Trophoblast cell (in vitro differentiated cells and primary cell): ENCODE measurements around the gene CCT3.
A peak's percentile ranks its signal among the peaks of the same experiment; 100 is the strongest.
"Not testable (repeated sequence)": the region's sequence is repeated elsewhere in the genome, so short reads cannot be mapped to it uniquely, and the experiment has no call there.

Experiments
- DNase-seq, 2 donors: peaks; one replicate each; pipeline ENCODE4 v3.0.0-alpha.2; 2016
- H2AFZ ChIP-seq: 2 replicates; pipeline ENCODE4 v1.6.1; 2013; ENCODE audit warnings: low read length, moderate library complexity, mild to moderate bottlenecking; ENCODE audit not compliant: insufficient read depth, poor library complexity
- H2AK5ac ChIP-seq: 2 replicates; pipeline ENCODE4 v1.6.1; 2013; ENCODE audit warnings: mild to moderate bottlenecking, low read length
- H2BK120ac ChIP-seq: 2 replicates; pipeline ENCODE4 v1.6.1; 2013; ENCODE audit warnings: low read length, mild to moderate bottlenecking, moderate library complexity; ENCODE audit not compliant: insufficient read depth, poor library complexity
- H2BK12ac ChIP-seq: 2 replicates; pipeline ENCODE4 v1.6.1; 2013; ENCODE audit warnings: mild to moderate bottlenecking, low read length, moderate library complexity
- H2BK5ac ChIP-seq: 2 replicates; pipeline ENCODE4 v1.6.1; 2013; ENCODE audit warnings: low read length, low read depth, moderate library complexity, mild to moderate bottlenecking; ENCODE audit not compliant: poor library complexity
- H3K14ac ChIP-seq: 2 replicates; pipeline ENCODE4 v1.6.1; 2013; ENCODE audit warnings: mild to moderate bottlenecking, low read length
- H3K18ac ChIP-seq: 2 replicates; pipeline ENCODE4 v1.6.1; 2013; ENCODE audit warnings: mild to moderate bottlenecking, low read length
- H3K23ac ChIP-seq: 2 replicates; pipeline ENCODE4 v1.6.1; 2013; ENCODE audit warnings: low read length
- H3K27ac ChIP-seq: 2 replicates; pipeline ENCODE4 v1.5.1; 2013; ENCODE audit warnings: low read depth, mild to moderate bottlenecking, inconsistent platforms, low read length, moderate library complexity
- H3K27me3 ChIP-seq: 2 replicates; pipeline ENCODE4 v1.6.1; 2013; ENCODE audit warnings: inconsistent platforms, mild to moderate bottlenecking, low read length, moderate library complexity; ENCODE audit not compliant: insufficient read depth
- H3K36me3 ChIP-seq, 2 experiments: 1 replicate in 1 of 2; 2 replicates in 1 of 2; pipeline ENCODE4 v1.6.1; 2013; ENCODE audit warnings: low read length in 2 of 2, mild to moderate bottlenecking in 2 of 2, moderate library complexity in 1 of 2; ENCODE audit not compliant: insufficient read depth in 2 of 2, control insufficient read depth in 1 of 2
- H3K4ac ChIP-seq: 2 replicates; pipeline ENCODE4 v1.6.1; 2013; ENCODE audit warnings: low read depth, mild to moderate bottlenecking, low read length, moderate library complexity
- H3K4me1 ChIP-seq, 2 experiments: 1 replicate in 1 of 2; 2 replicates in 1 of 2; pipeline ENCODE4 v1.6.1; 2013; ENCODE audit warnings: low read length in 2 of 2, mild to moderate bottlenecking in 2 of 2, moderate library complexity in 1 of 2; ENCODE audit not compliant: insufficient read depth in 2 of 2, control insufficient read depth in 1 of 2
- H3K4me2 ChIP-seq: 2 replicates; pipeline ENCODE4 v1.6.1; 2013; ENCODE audit warnings: inconsistent platforms, mild to moderate bottlenecking, low read length, moderate library complexity
- H3K4me3 ChIP-seq: 2 replicates; pipeline ENCODE4 v1.5.1; 2013; ENCODE audit warnings: mild to moderate bottlenecking, low read depth, low read length, inconsistent platforms
- H3K79me1 ChIP-seq: one replicate; pipeline ENCODE4 v1.6.1; 2013; ENCODE audit warnings: low read length
- H3K79me2 ChIP-seq: 2 replicates; pipeline ENCODE4 v1.6.1; 2013; ENCODE audit warnings: low read length, mild to moderate bottlenecking; ENCODE audit not compliant: control insufficient read depth, insufficient read depth, poor library complexity
- H3K9ac ChIP-seq: 2 replicates; pipeline ENCODE4 v1.6.1; 2013; ENCODE audit warnings: mild to moderate bottlenecking, low read length
- H3K9me3 ChIP-seq: 2 replicates; pipeline ENCODE4 v1.6.1; 2013; ENCODE audit warnings: low read depth, mild to moderate bottlenecking, control low read depth, inconsistent platforms, low read length; ENCODE audit not compliant: insufficient read depth
- H4K12ac ChIP-seq: 2 replicates; pipeline ENCODE4 v1.6.1; 2013; ENCODE audit warnings: low read depth, mild to moderate bottlenecking, low read length, moderate library complexity
- H4K8ac ChIP-seq: 2 replicates; pipeline ENCODE4 v1.6.1; 2013; ENCODE audit warnings: low read depth, mild to moderate bottlenecking, low read length, moderate library complexity
- H4K91ac ChIP-seq: one replicate; pipeline ENCODE4 v1.6.1; 2013; ENCODE audit warnings: low read depth, mild to moderate bottlenecking, low read length, moderate library complexity
- WGBS: extraction: QIAGEN DNeasy Blood & Tissue Kit; methylation state at CpG from one replicate; pipeline ENCODE4 v1.1.7; 2013; ENCODE audit warnings: missing lambda C conversion rate; ENCODE audit not compliant: insufficient read length, insufficient coverage; ENCODE audit errors: extremely low coverage; 5-methylcytosine and 5-hydroxymethylcytosine counted together

The CCT3 gene

DNA sequence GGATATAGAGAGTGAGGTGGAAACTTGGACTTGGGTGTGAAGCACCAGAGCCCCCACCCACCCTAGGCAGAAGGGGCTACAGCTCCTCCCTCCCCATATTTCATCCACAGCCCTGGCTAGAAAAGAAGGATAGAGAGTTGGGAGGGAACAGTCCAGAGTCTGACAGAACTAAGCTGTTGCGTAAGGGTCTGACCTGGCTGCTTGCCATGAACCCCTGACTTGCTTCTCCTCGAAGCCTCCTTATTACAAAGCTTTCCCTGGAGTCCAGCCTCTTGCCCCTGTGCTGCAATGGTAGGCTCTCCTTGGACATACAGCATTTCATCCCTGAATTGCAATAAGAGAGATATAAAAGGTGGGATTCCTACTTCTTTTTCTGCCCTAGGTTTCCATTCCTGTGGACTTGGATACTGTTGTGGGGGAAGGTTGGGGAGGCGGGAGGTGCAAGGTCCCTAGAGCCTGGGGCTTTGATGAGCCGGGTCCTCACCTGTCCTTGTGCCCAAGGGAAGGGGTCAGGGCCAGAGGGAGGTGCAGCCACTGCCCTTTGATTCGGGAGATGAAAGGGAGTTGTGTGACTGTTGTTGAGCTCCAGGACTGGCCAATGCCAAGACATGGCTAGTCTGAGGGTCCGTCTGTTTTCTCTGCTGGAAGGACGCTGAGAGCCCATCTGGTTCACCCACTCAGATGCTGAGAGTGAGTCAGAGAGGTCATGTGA lies 33.6 kb upstream of the CCT3 start:
- peaks cover 0 to 6% of the 10 kb centered on the region in 2 experiments for H3K36me3 ChIP-seq
- H3K9me3 ChIP-seq, result no peaks in the 10 kb centered on the region
- no peak overlapping the region for H3K4ac ChIP-seq
- no peaks in the 10 kb centered on the region for H3K27me3 ChIP-seq
- no peak overlapping the region for H3K14ac ChIP-seq
- peaks cover 34% of the 10 kb centered on the region in 2 experiments for H3K4me1 ChIP-seq
- H3K79me1 ChIP-seq, result peaks cover 23% of the 10 kb centered on the region
- H2AK5ac ChIP-seq, result no peak overlapping the region
- no peak overlapping the region for H2AFZ ChIP-seq
- H4K8ac ChIP-seq, result no peak overlapping the region
- H3K27ac ChIP-seq, result no peak overlapping the region
- H4K91ac ChIP-seq, result no peak overlapping the region
- no peak overlapping the region for H4K12ac ChIP-seq
- H2BK5ac ChIP-seq, result no peak overlapping the region
- no peak overlapping the region for H3K4me3 ChIP-seq
- peak in 1 of 2 donors; percentile 14 for DNase-seq
- H2BK12ac ChIP-seq, result no peak overlapping the region
- peak overlapping the region; percentile 34 for H3K18ac ChIP-seq
- peaks cover 4% of the 10 kb centered on the region for H3K79me2 ChIP-seq
- no peak overlapping the region for H3K9ac ChIP-seq
- H2BK120ac ChIP-seq, result no peak overlapping the region
- WGBS, result no CpG with 5 or more reads among the region's 7 CpGs
- H3K4me2 ChIP-seq, result no peak overlapping the region
- no peak overlapping the region for H3K23ac ChIP-seq

DNA sequence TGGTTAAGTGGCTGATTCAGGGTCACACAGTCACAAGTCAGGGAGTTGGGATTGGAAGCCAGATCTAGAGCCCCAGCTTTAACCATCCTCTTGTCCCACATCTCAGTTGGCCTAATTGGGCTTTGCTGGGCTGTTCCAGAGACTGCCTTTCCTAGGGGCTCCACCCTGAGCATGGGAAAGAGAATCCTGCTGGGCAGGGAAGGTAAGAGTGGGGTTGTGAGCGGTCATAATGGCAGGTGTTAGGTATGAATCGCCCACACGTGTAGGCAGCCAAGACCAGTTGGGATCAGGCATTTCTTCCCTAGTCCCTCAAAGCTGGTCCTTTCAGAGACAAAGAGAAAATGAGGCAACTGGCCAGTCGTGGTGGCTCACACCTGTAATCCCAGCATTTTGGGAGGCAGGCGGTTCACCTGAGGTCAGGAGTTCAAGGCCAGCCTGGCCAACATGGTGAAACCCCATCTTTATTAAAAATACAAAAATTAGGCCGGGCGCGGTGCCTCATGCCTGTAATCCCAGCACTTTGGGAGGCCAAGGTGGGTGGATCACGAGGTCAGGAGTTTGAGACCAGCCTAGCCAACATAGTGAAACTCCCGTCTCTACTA lies 31.7 kb upstream of the CCT3 start:
- DNase-seq, H2BK5ac ChIP-seq, H2AK5ac ChIP-seq, H3K4ac ChIP-seq, H3K23ac ChIP-seq, H2AFZ ChIP-seq, H3K9me3 ChIP-seq, H3K27ac ChIP-seq, H3K9ac ChIP-seq, H3K79me2 ChIP-seq, H4K12ac ChIP-seq, H3K27me3 ChIP-seq, H3K36me3 ChIP-seq: not testable (repeated sequence)
- Histone ChIP-seq H3K4me2 (peak overlapping the region; percentile 78), H3K4me3 (peak overlapping the region; percentile 59), H3K4me1 (peaks cover 35 to 36% of the 10 kb centered on the region in 2 experiments), H3K18ac (peak overlapping the region; percentile 43), H4K8ac (peak overlapping the region; percentile 82), H4K91ac (peak overlapping the region; percentile 74), H3K14ac (peak overlapping the region; percentile 58), H2BK12ac (peak overlapping the region; percentile 44), H3K79me1 (peaks cover 27% of the 10 kb centered on the region), H2BK120ac (peak overlapping the region; percentile 66)
- no CpG with 5 or more reads among the region's 10 CpGs for WGBS

DNA sequence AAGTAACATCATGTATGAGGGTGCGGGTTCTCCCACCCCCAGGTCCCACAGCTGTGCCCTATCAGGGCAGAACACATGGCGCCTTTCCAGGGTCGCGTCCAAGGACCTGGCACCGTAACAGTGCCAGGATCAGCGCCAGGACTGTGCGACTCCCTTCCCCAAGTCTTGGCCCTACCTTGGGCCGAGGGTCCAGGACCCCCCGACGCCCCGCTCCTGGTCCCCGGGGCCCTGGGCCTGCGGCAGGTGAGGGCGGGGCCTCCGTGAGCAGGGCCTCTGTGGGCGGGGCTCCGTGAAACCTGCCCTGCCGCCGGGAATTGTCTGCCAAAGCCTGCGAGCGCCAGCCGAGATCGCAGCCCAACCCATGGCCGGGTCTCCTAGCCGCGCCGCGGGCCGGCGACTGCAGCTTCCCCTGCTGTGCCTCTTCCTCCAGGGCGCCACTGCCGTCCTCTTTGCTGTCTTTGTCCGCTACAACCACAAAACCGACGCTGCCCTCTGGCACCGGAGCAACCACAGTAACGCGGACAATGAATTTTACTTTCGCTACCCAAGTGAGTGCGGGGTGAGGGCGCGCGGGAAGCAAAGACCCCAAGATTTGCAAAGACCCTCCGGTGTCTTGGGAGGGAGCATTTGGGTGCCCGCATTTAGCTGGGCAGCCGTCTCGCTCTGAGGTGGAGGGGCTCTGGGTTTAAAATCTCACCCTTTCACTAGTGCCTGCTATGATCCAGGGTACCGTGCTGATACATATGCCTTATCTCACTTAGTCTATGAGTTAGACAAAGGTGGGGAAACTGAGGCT lies 31.0 kb upstream of the CCT3 start, which contains the start of gene RHBG:
Gene RHBG, plus strand, starts transcription at position 323 of the 796 bp plus-strand sequence. Its CDS starts 39 bp downstream, at position 362.
- peak within 1 kb of the TSS; percentile 2 for H3K9ac ChIP-seq
- H3K18ac ChIP-seq, result peak within 1 kb of the TSS; percentile 88
- peaks cover 27% of the 10 kb centered on the region for H3K79me1 ChIP-seq
- peaks cover 35 to 36% of the 10 kb centered on the region in 2 experiments for H3K4me1 ChIP-seq
- peaks cover 0 to 6% of the 10 kb centered on the region in 2 experiments for H3K36me3 ChIP-seq
- peak within 1 kb of the TSS; percentile 84 for H3K27ac ChIP-seq
- peak within 1 kb of the TSS; percentile 60 for H3K4ac ChIP-seq
- H3K23ac ChIP-seq, result no peak within 1 kb of the TSS
- H4K8ac ChIP-seq, result peak within 1 kb of the TSS; percentile 82
- peak within 1 kb of the TSS; percentile 46 for H2AK5ac ChIP-seq
- peak within 1 kb of the TSS; percentile 93 for H2BK12ac ChIP-seq
- peak in 1 of 2 donors; percentile 60 for DNase-seq
- peak within 1 kb of the TSS; percentile 43 for H4K12ac ChIP-seq
- H2BK120ac ChIP-seq, result peak within 1 kb of the TSS; percentile 94
- H3K4me3 ChIP-seq, result peak within 1 kb of the TSS; percentile 59
- peak within 1 kb of the TSS; percentile 88 for H3K14ac ChIP-seq
- peaks cover 3% of the 10 kb centered on the region for H3K9me3 ChIP-seq
- H2AFZ ChIP-seq, result peak within 1 kb of the TSS; percentile 38
- peak within 1 kb of the TSS; percentile 86 for H4K91ac ChIP-seq
- H3K27me3 ChIP-seq, result no peaks in the 10 kb centered on the region
- peak within 1 kb of the TSS; percentile 96 for H2BK5ac ChIP-seq
- peak within 1 kb of the TSS; percentile 78 for H3K4me2 ChIP-seq
- peaks cover 4% of the 10 kb centered on the region for H3K79me2 ChIP-seq
- no CpG with 5 or more reads among the region's 48 CpGs for WGBS

DNA sequence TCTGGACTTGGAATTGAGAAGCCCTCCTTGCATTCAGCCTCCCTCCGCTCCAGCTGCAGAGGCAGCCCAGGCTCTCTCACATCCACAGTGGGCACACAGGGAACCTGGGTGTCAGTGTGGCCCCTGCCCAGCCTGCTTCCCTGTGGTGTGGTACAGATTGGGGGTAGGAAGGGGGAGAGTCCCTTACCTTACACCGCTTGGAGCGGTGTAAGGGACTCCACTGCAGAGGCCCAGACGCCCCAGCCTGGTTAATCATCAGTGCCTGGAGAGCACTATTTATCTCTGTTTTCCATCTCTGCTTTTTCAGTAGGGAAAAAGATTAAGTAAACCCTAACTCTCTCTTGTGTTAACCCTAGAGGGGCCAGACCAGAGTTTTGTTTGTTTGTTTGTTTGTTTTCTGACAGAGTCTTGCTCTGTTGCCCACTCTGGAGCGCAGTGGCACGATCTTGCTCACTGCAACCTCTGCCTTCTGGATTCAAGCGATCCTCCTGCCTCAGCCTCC lies 30.1 kb upstream of the CCT3 start:
- Histone ChIP-seq H3K79me2 (peaks cover 4% of the 10 kb centered on the region), H4K12ac (no peak overlapping the region), H2BK5ac (peak overlapping the region; percentile 96)

More for the DNA sequence above, 30.1 kb upstream of the CCT3 start:
- peaks cover 3% of the 10 kb centered on the region for H3K9me3 ChIP-seq
- H3K18ac ChIP-seq, result peak overlapping the region; percentile 88
- H3K14ac ChIP-seq, result peak overlapping the region; percentile 88
- WGBS, result no CpG with 5 or more reads among the region's 7 CpGs
- H4K91ac ChIP-seq, result peak overlapping the region; percentile 86
- H2AFZ ChIP-seq, result peak overlapping the region; percentile 38
- H3K4ac ChIP-seq, result peak overlapping the region; percentile 60
- no peak overlapping the region for H3K4me3 ChIP-seq
- peaks cover 27% of the 10 kb centered on the region for H3K79me1 ChIP-seq
- H3K4me2 ChIP-seq, result peak overlapping the region; percentile 27
- H3K36me3 ChIP-seq, result peaks cover 0 to 6% of the 10 kb centered on the region in 2 experiments
- peak overlapping the region; percentile 93 for H2BK12ac ChIP-seq
- peaks cover 35 to 36% of the 10 kb centered on the region in 2 experiments for H3K4me1 ChIP-seq
- no peak overlapping the region for H3K23ac ChIP-seq
- peak overlapping the region; percentile 94 for H2BK120ac ChIP-seq
- peak in 1 of 2 donors; percentile 26 for DNase-seq
- peak overlapping the region; percentile 75 for H4K8ac ChIP-seq
- H3K27me3 ChIP-seq, result no peaks in the 10 kb centered on the region
- peak overlapping the region; percentile 27 for H2AK5ac ChIP-seq
- H3K27ac ChIP-seq, result peak overlapping the region; percentile 84
- H3K9ac ChIP-seq, result no peak overlapping the region
